GM19455 (cell line): ENCODE data around the gene IDH3A.

Experiments
- ATAC-seq: cut with Tn5 transposase; IDR thresholded peaks from one replicate; pipeline ENCODE4 v1.9.1; 2021; ENCODE audit not compliant: unreplicated experiment

Gene IDH3A

GRCh38 chr15:78213956-78214355, 64.8 kb downstream of the IDH3A start:
- no peak for ATAC-seq

- ATAC-seq = no peak
These were observed 67.3 kb downstream of the IDH3A start for GRCh38 chr15:78216276-78217104.

GRCh38 chr15:78220713-78221112, 71.6 kb downstream of the IDH3A start:
- no peak for ATAC-seq
